ENCODE measurements around the gene TUBAL3.
A peak's percentile ranks its signal among the peaks of the same experiment; 100 is the strongest.

Gene TUBAL3

DNA sequence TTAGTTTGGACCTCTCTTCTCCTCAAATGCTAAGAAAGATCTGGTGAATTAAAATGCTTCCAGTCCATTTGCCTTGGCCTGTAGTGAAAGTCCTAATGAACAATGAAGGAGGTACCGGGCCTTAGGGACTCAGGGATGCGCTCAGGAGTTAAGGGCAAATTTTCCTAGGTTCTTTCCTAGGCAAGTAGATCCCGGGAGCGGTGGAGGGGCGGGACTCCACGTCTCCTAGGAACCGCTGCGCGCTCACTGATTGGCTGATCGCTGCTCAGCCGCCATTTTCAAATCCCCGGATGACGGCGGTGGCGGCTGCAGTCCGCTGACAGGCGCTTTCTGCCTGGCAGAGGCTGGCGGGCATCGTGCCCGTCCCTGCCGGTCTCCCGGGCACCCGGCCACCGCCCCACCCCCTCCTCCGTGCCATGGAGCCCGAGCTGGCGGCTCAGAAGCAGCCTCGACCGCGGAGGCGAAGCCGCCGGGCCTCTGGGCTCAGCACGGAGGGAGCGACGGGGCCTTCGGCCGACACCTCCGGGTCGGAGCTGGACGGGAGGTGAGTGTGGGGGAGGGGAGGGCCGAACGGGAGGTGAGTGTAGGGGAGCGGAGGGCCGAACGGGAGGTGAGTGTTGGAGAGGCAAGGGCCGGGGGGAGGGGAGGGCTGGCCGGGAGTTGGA lies 7.8 kb upstream of the TUBAL3 start, which contains the start of gene NET1 (continued):
- TF ChIP-seq, protein P1, sequence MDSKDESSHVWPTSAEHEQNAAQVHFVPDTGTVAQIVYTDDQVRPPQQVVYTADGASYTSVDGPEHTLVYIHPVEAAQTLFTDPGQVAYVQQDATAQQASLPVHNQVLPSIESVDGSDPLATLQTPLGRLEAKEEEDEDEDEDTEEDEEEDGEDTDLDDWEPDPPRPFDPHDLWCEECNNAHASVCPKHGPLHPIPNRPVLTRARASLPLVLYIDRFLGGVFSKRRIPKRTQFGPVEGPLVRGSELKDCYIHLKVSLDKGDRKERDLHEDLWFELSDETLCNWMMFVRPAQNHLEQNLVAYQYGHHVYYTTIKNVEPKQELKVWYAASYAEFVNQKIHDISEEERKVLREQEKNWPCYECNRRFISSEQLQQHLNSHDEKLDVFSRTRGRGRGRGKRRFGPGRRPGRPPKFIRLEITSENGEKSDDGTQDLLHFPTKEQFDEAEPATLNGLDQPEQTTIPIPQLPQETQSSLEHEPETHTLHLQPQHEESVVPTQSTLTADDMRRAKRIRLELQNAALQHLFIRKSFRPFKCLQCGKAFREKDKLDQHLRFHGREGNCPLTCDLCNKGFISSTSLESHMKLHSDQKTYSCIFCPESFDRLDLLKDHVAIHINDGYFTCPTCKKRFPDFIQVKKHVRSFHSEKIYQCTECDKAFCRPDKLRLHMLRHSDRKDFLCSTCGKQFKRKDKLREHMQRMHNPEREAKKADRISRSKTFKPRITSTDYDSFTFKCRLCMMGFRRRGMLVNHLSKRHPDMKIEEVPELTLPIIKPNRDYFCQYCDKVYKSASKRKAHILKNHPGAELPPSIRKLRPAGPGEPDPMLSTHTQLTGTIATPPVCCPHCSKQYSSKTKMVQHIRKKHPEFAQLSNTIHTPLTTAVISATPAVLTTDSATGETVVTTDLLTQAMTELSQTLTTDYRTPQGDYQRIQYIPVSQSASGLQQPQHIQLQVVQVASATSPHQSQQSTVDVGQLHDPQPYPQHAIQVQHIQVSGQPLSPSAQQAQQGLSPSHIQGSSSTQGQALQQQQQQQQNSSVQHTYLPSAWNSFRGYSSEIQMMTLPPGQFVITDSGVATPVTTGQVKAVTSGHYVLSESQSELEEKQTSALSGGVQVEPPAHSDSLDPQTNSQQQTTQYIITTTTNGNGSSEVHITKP (tag by site-specific recombination; IDR thresholded peaks at IDR 0.05): no peak
- TF ChIP-seq ZNF677 (tag by site-specific recombination; IDR thresholded peaks at IDR 0.05) (no peak), ZNF580 (tag by site-specific recombination; IDR thresholded peaks at IDR 0.05) (no peak), ZNF510 (tag by site-specific recombination; IDR thresholded peaks at IDR 0.05; ENCODE audit: insufficient replicate concordance) (no peak), SCRT2 (tag by site-specific recombination; IDR thresholded peaks at IDR 0.05) (no peak), ZNF223 (tag by site-specific recombination; IDR thresholded peaks at IDR 0.05) (no peak), ZNF16 (tag by site-specific recombination; IDR thresholded peaks at IDR 0.05; ENCODE audit: low read depth) (no peak), ZNF830 (tag by site-specific recombination; IDR thresholded peaks at IDR 0.05; ENCODE audit: low read depth) (no peak), MEIS1 (CRISPR knock-in tag; IDR thresholded peaks at IDR 0.05; ENCODE audit: borderline replicate concordance) (no peak), ZNF24 (tag by site-specific recombination; IDR thresholded peaks at IDR 0.05) (peak; percentile 20; the same call in 1 of the 2 replicates), ZNF585B (tag by site-specific recombination; IDR thresholded peaks at IDR 0.05) (no peak), TCF7L2 (IDR thresholded peaks at IDR 0.05; ENCODE audit: borderline replicate concordance, low read depth, low read length) (no peak), ZSCAN16 (tag by site-specific recombination; IDR thresholded peaks at IDR 0.05) (no peak), ZNF626 (tag by site-specific recombination; IDR thresholded peaks at IDR 0.05) (no peak), ZNF221 (tag by site-specific recombination; IDR thresholded peaks at IDR 0.05; ENCODE audit: borderline replicate concordance) (no peak), ZNF776 (tag by site-specific recombination; IDR thresholded peaks at IDR 0.05; ENCODE audit: borderline replicate concordance) (no peak), ZNF654 (tag by site-specific recombination; IDR thresholded peaks at IDR 0.05; ENCODE audit: low read depth) (no peak), ZNF114 (tag by site-specific recombination; IDR thresholded peaks at IDR 0.05) (no peak), ZBTB21 (tag by site-specific recombination; IDR thresholded peaks at IDR 0.05) (no peak), ZNF701 (tag by site-specific recombination; IDR thresholded peaks at IDR 0.05) (no peak), ZNF555 (tag by site-specific recombination; conservative IDR thresholded peaks at IDR 0.05) (no peak), ZNF549 (tag by site-specific recombination; IDR thresholded peaks at IDR 0.05) (no peak)
- TF ChIP-seq, protein P2, sequence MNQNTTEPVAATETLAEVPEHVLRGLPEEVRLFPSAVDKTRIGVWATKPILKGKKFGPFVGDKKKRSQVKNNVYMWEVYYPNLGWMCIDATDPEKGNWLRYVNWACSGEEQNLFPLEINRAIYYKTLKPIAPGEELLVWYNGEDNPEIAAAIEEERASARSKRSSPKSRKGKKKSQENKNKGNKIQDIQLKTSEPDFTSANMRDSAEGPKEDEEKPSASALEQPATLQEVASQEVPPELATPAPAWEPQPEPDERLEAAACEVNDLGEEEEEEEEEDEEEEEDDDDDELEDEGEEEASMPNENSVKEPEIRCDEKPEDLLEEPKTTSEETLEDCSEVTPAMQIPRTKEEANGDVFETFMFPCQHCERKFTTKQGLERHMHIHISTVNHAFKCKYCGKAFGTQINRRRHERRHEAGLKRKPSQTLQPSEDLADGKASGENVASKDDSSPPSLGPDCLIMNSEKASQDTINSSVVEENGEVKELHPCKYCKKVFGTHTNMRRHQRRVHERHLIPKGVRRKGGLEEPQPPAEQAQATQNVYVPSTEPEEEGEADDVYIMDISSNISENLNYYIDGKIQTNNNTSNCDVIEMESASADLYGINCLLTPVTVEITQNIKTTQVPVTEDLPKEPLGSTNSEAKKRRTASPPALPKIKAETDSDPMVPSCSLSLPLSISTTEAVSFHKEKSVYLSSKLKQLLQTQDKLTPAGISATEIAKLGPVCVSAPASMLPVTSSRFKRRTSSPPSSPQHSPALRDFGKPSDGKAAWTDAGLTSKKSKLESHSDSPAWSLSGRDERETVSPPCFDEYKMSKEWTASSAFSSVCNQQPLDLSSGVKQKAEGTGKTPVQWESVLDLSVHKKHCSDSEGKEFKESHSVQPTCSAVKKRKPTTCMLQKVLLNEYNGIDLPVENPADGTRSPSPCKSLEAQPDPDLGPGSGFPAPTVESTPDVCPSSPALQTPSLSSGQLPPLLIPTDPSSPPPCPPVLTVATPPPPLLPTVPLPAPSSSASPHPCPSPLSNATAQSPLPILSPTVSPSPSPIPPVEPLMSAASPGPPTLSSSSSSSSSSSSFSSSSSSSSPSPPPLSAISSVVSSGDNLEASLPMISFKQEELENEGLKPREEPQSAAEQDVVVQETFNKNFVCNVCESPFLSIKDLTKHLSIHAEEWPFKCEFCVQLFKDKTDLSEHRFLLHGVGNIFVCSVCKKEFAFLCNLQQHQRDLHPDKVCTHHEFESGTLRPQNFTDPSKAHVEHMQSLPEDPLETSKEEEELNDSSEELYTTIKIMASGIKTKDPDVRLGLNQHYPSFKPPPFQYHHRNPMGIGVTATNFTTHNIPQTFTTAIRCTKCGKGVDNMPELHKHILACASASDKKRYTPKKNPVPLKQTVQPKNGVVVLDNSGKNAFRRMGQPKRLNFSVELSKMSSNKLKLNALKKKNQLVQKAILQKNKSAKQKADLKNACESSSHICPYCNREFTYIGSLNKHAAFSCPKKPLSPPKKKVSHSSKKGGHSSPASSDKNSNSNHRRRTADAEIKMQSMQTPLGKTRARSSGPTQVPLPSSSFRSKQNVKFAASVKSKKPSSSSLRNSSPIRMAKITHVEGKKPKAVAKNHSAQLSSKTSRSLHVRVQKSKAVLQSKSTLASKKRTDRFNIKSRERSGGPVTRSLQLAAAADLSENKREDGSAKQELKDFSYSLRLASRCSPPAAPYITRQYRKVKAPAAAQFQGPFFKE (tag by site-specific recombination; IDR thresholded peaks at IDR 0.05; ENCODE audit: borderline replicate concordance): no peak
- TF ChIP-seq, protein P3, sequence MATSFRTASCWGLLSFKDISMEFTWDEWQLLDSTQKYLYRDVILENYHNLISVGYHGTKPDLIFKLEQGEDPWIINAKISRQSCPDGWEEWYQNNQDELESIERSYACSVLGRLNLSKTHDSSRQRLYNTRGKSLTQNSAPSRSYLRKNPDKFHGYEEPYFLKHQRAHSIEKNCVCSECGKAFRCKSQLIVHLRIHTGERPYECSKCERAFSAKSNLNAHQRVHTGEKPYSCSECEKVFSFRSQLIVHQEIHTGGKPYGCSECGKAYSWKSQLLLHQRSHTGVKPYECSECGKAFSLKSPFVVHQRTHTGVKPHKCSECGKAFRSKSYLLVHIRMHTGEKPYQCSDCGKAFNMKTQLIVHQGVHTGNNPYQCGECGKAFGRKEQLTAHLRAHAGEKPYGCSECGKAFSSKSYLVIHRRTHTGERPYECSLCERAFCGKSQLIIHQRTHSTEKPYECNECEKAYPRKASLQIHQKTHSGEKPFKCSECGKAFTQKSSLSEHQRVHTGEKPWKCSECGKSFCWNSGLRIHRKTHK (tag by site-specific recombination; IDR thresholded peaks at IDR 0.05): no peak
- TF ChIP-seq, protein P4, sequence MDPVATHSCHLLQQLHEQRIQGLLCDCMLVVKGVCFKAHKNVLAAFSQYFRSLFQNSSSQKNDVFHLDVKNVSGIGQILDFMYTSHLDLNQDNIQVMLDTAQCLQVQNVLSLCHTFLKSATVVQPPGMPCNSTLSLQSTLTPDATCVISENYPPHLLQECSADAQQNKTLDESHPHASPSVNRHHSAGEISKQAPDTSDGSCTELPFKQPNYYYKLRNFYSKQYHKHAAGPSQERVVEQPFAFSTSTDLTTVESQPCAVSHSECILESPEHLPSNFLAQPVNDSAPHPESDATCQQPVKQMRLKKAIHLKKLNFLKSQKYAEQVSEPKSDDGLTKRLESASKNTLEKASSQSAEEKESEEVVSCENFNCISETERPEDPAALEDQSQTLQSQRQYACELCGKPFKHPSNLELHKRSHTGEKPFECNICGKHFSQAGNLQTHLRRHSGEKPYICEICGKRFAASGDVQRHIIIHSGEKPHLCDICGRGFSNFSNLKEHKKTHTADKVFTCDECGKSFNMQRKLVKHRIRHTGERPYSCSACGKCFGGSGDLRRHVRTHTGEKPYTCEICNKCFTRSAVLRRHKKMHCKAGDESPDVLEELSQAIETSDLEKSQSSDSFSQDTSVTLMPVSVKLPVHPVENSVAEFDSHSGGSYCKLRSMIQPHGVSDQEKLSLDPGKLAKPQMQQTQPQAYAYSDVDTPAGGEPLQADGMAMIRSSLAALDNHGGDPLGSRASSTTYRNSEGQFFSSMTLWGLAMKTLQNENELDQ (tag by site-specific recombination; IDR thresholded peaks at IDR 0.05; ENCODE audit: low read depth): no peak
